ENCODE data around the gene ADAP1. TPM values are rescaled to one million over a fixed set of nuclear protein-coding genes. Genes with fewer than 3 reads are reported as not detected.
A peak's percentile ranks its signal among the peaks of the same experiment; 100 is the strongest.

Gene ADAP1
- total and polyA plus RNA-seq, 2 of the 13 experiments (the other 11 are each of a cell fraction or from before 2014, with no cell fraction given) = 10.5 to 24.6 TPM

- TF ChIP-seq ZNF407 (CRISPR knock-in tag; IDR thresholded peaks at IDR 0.05; ENCODE audit: not compliant biosample characterization) (peak; percentile 64), FOXA1 (IDR thresholded peaks at IDR 0.05) (no peak), FOXA1 (CRISPR knock-in tag; IDR thresholded peaks at IDR 0.05) (peak; percentile 27; the same call in 1 of the 2 replicates), TARDBP (CRISPR knock-in tag; IDR thresholded peaks at IDR 0.05) (peak; percentile 33; the same call in 1 of the 2 replicates), ZBTB43 (CRISPR knock-in tag; conservative IDR thresholded peaks at IDR 0.05) (0 out of 2 replicates have a peak, but pooled peaks have one; percentile 34), ELF4 (CRISPR knock-in tag; IDR thresholded peaks at IDR 0.05; ENCODE audit: borderline replicate concordance) (peak; percentile 63; the same call in 1 of the 2 replicates), PRDM15 (CRISPR knock-in tag; IDR thresholded peaks at IDR 0.05) (0 out of 2 replicates have a peak, but pooled peaks have one; percentile 28), ZNF549 (CRISPR knock-in tag; IDR thresholded peaks at IDR 0.05) (no peak), ZBTB44 (CRISPR knock-in tag; IDR thresholded peaks at IDR 0.05) (peak; percentile 62; the same call in 1 of the 2 replicates), NONO (IDR thresholded peaks at IDR 0.05) (no peak), NONO (CRISPR knock-in tag; conservative IDR thresholded peaks at IDR 0.05) (peak; percentile 88), ZNF83 (CRISPR knock-in tag; IDR thresholded peaks at IDR 0.05; ENCODE audit: borderline replicate concordance) (no peak), RNF2 (conservative IDR thresholded peaks at IDR 0.05; ENCODE audit: low read depth) (0 out of 2 replicates have a peak, but pooled peaks have one; percentile 26)
Measured at GRCh38 chr7:974820-975681, 20.6 kb upstream of the ADAP1 start, which contains the start of gene COX19 (continued).
